Measurements from ENCODE around the gene SNRNP35.
"Not testable (repeated sequence)": the region's sequence is repeated elsewhere in the genome, so short reads cannot be mapped to it uniquely, and the experiment has no call there.

The SNRNP35 gene

GRCh38 chr12:123488539-123489230 lies 30.7 kb downstream of the SNRNP35 start:
- in situ Hi-C loops (cut with HindIII; ENCODE audit: low sequenced_read_pairs), result no loop called here

- in situ Hi-C loops (cut with HindIII; ENCODE audit: low sequenced_read_pairs), result no loop called here
Observed at GRCh38 chr12:123489580-123489979, 31.6 kb downstream of the SNRNP35 start.

- in situ Hi-C loops (cut with HindIII; ENCODE audit: low sequenced_read_pairs), result no loop called here
Observed at GRCh38 chr12:123490089-123490488, 32.1 kb downstream of the SNRNP35 start.

GRCh38 chr12:123491056-123491455 lies 33.1 kb downstream of the SNRNP35 start:
- in situ Hi-C loops (cut with HindIII; ENCODE audit: low sequenced_read_pairs), result no loop called here

GRCh38 chr12:123491481-123491880 lies 33.5 kb downstream of the SNRNP35 start:
- in situ Hi-C loops (cut with HindIII; ENCODE audit: low sequenced_read_pairs), result no loop called here

- in situ Hi-C loops (cut with HindIII; ENCODE audit: low sequenced_read_pairs), result not testable (repeated sequence)
Observed at GRCh38 chr12:123492339-123493039, 34.5 kb downstream of the SNRNP35 start.

GRCh38 chr12:123494124-123494851 lies 36.3 kb downstream of the SNRNP35 start:
- in situ Hi-C loops (cut with HindIII; ENCODE audit: low sequenced_read_pairs), result no loop called here

GRCh38 chr12:123497065-123497464 lies 39.1 kb downstream of the SNRNP35 start:
- in situ Hi-C loops (cut with HindIII; ENCODE audit: low sequenced_read_pairs), result no loop called here

GRCh38 chr12:123498126-123498825 lies 40.3 kb downstream of the SNRNP35 start:
- in situ Hi-C loops (cut with HindIII; ENCODE audit: low sequenced_read_pairs), result no loop called here

- in situ Hi-C loops (cut with HindIII; ENCODE audit: low sequenced_read_pairs), result no loop called here
Observed at GRCh38 chr12:123499332-123499731, 41.4 kb downstream of the SNRNP35 start.

- in situ Hi-C loops (cut with HindIII; ENCODE audit: low sequenced_read_pairs), result no loop called here
Observed at GRCh38 chr12:123502163-123502704, 44.3 kb downstream of the SNRNP35 start.

- in situ Hi-C loops (cut with HindIII; ENCODE audit: low sequenced_read_pairs), result no loop called here
Observed at GRCh38 chr12:123506059-123506842, 48.3 kb downstream of the SNRNP35 start.

GRCh38 chr12:123506843-123507236 lies 48.9 kb downstream of the SNRNP35 start:
- in situ Hi-C loops (cut with HindIII; ENCODE audit: low sequenced_read_pairs), result no loop called here

- in situ Hi-C loops (cut with HindIII; ENCODE audit: low sequenced_read_pairs), result no loop called here
Observed at GRCh38 chr12:123512838-123513665, 55.1 kb downstream of the SNRNP35 start.

- in situ Hi-C loops (cut with HindIII; ENCODE audit: low sequenced_read_pairs), result no loop called here
Observed at GRCh38 chr12:123513805-123514204, 55.9 kb downstream of the SNRNP35 start.

- in situ Hi-C loops (cut with HindIII; ENCODE audit: low sequenced_read_pairs), result not testable (repeated sequence)
Observed at GRCh38 chr12:123514582-123515221, 56.8 kb downstream of the SNRNP35 start.

- in situ Hi-C loops (cut with HindIII; ENCODE audit: low sequenced_read_pairs), result no loop called here
Observed at GRCh38 chr12:123516216-123516780, 58.4 kb downstream of the SNRNP35 start.
